K562 (cell line): ENCODE results near the gene CSF1R. TPM values are rescaled to one million over a fixed set of nuclear protein-coding genes. Genes with fewer than 3 reads are reported as not detected.
"Not testable (repeated sequence)": the region's sequence is repeated elsewhere in the genome, so short reads cannot be mapped to it uniquely, and the experiment has no call there.

Experiments used
- ARID1B ChIP-seq: fragments of 450-650 bp; IDR thresholded peaks from 2 replicates; pipeline ENCODE4 v1.6.1; 2016; ENCODE audit warnings: antibody characterized with exemption, mild to moderate bottlenecking, inconsistent platforms
- ARNT ChIP-seq, 2 experiments: fragments of 450-650 bp; IDR thresholded peaks; 2 replicates each; pipeline ENCODE4 v1.6.1; 2016; ENCODE audit warnings: mild to moderate bottlenecking in 1 of 2
- CBFA2T3 ChIP-seq: fragments of 450-650 bp; IDR thresholded peaks from 2 replicates; pipeline ENCODE4 v1.6.1; 2017
- CREB3 ChIP-seq: fragments of 450-650 bp; conservative IDR thresholded peaks from 2 replicates; pipeline ENCODE4 v1.6.1; 2016; ENCODE audit warnings: missing genetic modification characterization, low read depth, mild to moderate bottlenecking, missing compliant biosample characterization, moderate library complexity
- E2F4 ChIP-seq: sonication (generic); formaldehyde crosslinking; IDR thresholded peaks from 2 replicates; pipeline ENCODE4 v1.8.0; 2022; ENCODE audit warnings: mild to moderate bottlenecking, low read depth, missing genetic modification reagents
- E2F5 ChIP-seq: sonication (generic); formaldehyde crosslinking; IDR thresholded peaks from 2 replicates; pipeline ENCODE4 v1.8.0; 2022; ENCODE audit warnings: mild to moderate bottlenecking, missing genetic modification reagents
- EP300 ChIP-seq: IDR thresholded peaks from 2 replicates; pipeline ENCODE4 v1.6.1; 2012; ENCODE audit warnings: low read length, improper control_type of control experiment
- ERF ChIP-seq: fragments of 450-650 bp; formaldehyde crosslinking; IDR thresholded peaks from 2 replicates; pipeline ENCODE4 v1.4.0; 2020; ENCODE audit warnings: mild to moderate bottlenecking, mixed read lengths
- GATA2 ChIP-seq: sonication (generic); formaldehyde crosslinking; IDR thresholded peaks from 2 replicates; pipeline ENCODE4 v1.4.0; 2020; ENCODE audit warnings: mild to moderate bottlenecking, missing genetic modification reagents
- HDAC2 ChIP-seq: fragments of 450-650 bp; IDR thresholded peaks from 2 replicates; pipeline ENCODE4 v1.6.1; 2016; ENCODE audit warnings: mild to moderate bottlenecking
- HMBOX1 ChIP-seq: sonication (generic); IDR thresholded peaks from 2 replicates; pipeline ENCODE4 v1.6.1; 2016
- LEF1 ChIP-seq: fragments of 450-650 bp; IDR thresholded peaks from 2 replicates; pipeline ENCODE4 v1.6.1; 2016; ENCODE audit warnings: mild to moderate bottlenecking
- PHB2 ChIP-seq: fragments of 450-650 bp; IDR thresholded peaks from 2 replicates; pipeline ENCODE4 v1.6.1; 2017; ENCODE audit warnings: low read depth
- RB1 ChIP-seq: fragments of 450-650 bp; IDR thresholded peaks from 2 replicates; pipeline ENCODE4 v1.6.1; 2017; ENCODE audit warnings: low read depth, mild to moderate bottlenecking
- RUNX1 ChIP-seq: sonication (generic); IDR thresholded peaks from 2 replicates; pipeline ENCODE4 v1.6.1; 2016; ENCODE audit warnings: antibody characterized with exemption, low read depth
- SMARCA5 ChIP-seq: fragments of 450-650 bp; IDR thresholded peaks from 2 replicates; pipeline ENCODE4 v1.6.1; 2016
- SRF ChIP-seq, 2 experiments: fragments of 250-450, 450-650 bp in 1 of 2; sonication (Bioruptor Pico) in 1 of 2; sonication (generic) in 1 of 2; formaldehyde crosslinking; IDR thresholded peaks; 2 replicates each; pipeline versions ENCODE4 v1.5.0 to v1.5.1; 2020 to 2022; ENCODE audit warnings: mild to moderate bottlenecking in 1 of 2, missing genetic modification reagents in 1 of 2
- TEAD4 ChIP-seq, 2 experiments: sonication (generic) in 1 of 2; formaldehyde crosslinking in 1 of 2; IDR thresholded peaks; 2 replicates each; pipeline versions ENCODE4 v1.6.1 to v1.8.0; 2012 to 2022; ENCODE audit warnings: borderline replicate concordance in 1 of 2, inconsistent platforms in 1 of 2, low read length in 1 of 2, mild to moderate bottlenecking in 1 of 2, missing genetic modification reagents in 1 of 2
- TRIM24 ChIP-seq, 2 experiments: fragments of 450-650 bp; IDR thresholded peaks; 2 replicates each; pipeline ENCODE4 v1.6.1; 2016
- ZKSCAN8 ChIP-seq: fragments of 200-800 bp; sonication (Bioruptor generic); IDR thresholded peaks from 2 replicates; pipeline ENCODE4 v1.6.1; 2016; ENCODE audit warnings: missing genetic modification characterization, missing compliant biosample characterization
- ZNF431 ChIP-seq: sonication (generic); formaldehyde crosslinking; IDR thresholded peaks from 2 replicates; pipeline ENCODE4 v1.8.0; 2022; ENCODE audit warnings: mild to moderate bottlenecking, missing genetic modification reagents
- polyA plus RNA-seq, 8 experiments: library from polyadenylated mRNA; depleted of rRNA in 4 of 8; stranded (reverse) in 5 of 8; unstranded in 3 of 8; fragments of >200 nt; fragmentation: Nextera tagmentation in 2 of 8; fragmentation: Illumina TruSeq in 1 of 8; extraction: Ambion mirVana in 2 of 8; extraction: Trizol in 1 of 8; gene quantifications; 2 replicates each; pipeline versions ENCODE4 v1.2.1 to v1.2.3, GENCODE V29; 2011 to 2014; ENCODE audit warnings: inconsistent platforms in 1 of 8, missing spikeins in 1 of 8
- total RNA-seq, 7 experiments: library from RNA; depleted of rRNA in 6 of 7; stranded (reverse); fragments of >200 nt in 6 of 7; fragmentation: Illumina TruSeq in 2 of 7; extraction: Trizol in 2 of 7; gene quantifications; 2 replicates each; pipeline versions ENCODE4 v1.2.1 to v1.2.3, GENCODE V29; 2011 to 2021; ENCODE audit warnings: low replicate concordance in 1 of 7

CSF1R gene
- total and polyA plus RNA-seq, 9 of the 15 experiments (the other 6 are each of a cell fraction or from before 2014, with no cell fraction given) = 0.03 to 0.64 (median 0.20) TPM; not detected in 6

- TF ChIP-seq PHB2 = 0 out of 2 replicates have a peak, but pooled peaks have one; percentile 5
- TF ChIP-seq GATA2 (CRISPR knock-in tag) = peak; percentile 66; the same call in 1 of the 2 replicates
- TF ChIP-seq ARID1B = peak; percentile 96
- TF ChIP-seq SRF (CRISPR knock-in tag; IDR thresholded peaks at IDR 0.05) = peak in 1 of 2 experiments; percentile 22; a peak in 1 of 4 replicates
- peak; percentile 91 for TF ChIP-seq HDAC2
- TF ChIP-seq TEAD4 (IDR thresholded peaks at IDR 0.05; ENCODE audit: low read length) = peak; percentile 79
- not testable (repeated sequence) for TF ChIP-seq TEAD4 (CRISPR knock-in tag; IDR thresholded peaks at IDR 0.05; ENCODE audit: borderline replicate concordance)
- TF ChIP-seq E2F5 (CRISPR knock-in tag) = peak; percentile 88; the same call in 1 of the 2 replicates
- TF ChIP-seq E2F4 (CRISPR knock-in tag) = peak; percentile 84
- TF ChIP-seq RB1 = peak; percentile 59; the same call in 1 of the 2 replicates
- TF ChIP-seq ZNF431 = 0 out of 2 replicates have a peak, but pooled peaks have one; percentile 30
- peak; percentile 97 for TF ChIP-seq CBFA2T3
- TF ChIP-seq ZKSCAN8 (CRISPR knock-in tag) = 0 out of 2 replicates have a peak, but pooled peaks have one; percentile 32
- peak in 1 of 2 experiments; percentile 86; a peak in 2 of 4 replicates for TF ChIP-seq ARNT (IDR thresholded peaks at IDR 0.05)
- TF ChIP-seq TRIM24 (IDR thresholded peaks at IDR 0.05) = peak; percentile 95 to 97
- TF ChIP-seq RUNX1 = 0 out of 2 replicates have a peak, but pooled peaks have one; percentile 43
- peak; percentile 92 for TF ChIP-seq SMARCA5
- 0 out of 2 replicates have a peak, but pooled peaks have one; percentile 32 for TF ChIP-seq CREB3 (tag)
- TF ChIP-seq ERF (CRISPR knock-in tag) = peak; percentile 18; the same call in 1 of the 2 replicates
- TF ChIP-seq LEF1 = peak; percentile 72
- TF ChIP-seq HMBOX1 = peak; percentile 98
- TF ChIP-seq EP300 = peak; percentile 83
Measured at GRCh38 chr5:150050172-150050811, 36.1 kb downstream of the CSF1R start (continued).
